Measurements from ENCODE around the gene RASSF5.

DNA sequence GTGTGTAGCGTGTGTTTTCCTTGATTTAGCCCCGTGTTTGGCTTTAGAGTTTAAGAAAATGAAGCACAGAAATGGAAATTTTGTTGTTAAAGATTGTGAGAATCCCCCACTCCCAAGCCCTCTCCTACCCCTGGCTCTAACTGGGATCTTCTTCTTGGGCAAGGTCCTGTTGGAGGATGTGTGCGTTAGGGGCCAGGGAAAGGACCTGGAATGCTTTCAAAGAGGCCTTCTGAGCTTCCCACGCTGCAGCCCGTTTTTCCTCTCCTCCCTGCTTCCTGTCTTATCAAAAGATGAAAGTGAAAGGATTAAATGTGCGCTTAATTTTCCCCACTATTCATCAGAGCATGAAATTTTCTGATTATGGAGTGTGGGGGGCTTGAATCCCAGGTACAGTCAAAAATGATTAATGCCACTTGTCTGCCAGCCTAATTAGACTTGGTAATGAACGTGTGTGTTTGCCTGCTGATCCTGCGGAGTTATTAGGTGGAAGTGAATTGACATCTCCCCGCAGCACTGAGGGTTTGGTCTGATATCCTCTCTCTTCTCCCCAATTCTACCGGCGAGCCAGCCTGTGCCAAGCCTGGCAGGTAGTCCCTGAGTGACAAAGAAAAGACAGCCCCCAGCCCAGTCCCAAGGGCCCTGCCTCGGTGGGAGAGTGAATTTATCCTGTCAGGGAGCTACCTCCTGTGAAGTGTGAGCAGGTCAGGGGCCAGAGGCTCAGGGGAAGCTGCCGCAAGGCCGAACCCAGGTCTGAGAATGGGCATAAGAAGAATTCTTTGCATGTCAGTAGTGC is 4.9 kb downstream of the RASSF5 start:
- TF ChIP-seq, protein P1, sequence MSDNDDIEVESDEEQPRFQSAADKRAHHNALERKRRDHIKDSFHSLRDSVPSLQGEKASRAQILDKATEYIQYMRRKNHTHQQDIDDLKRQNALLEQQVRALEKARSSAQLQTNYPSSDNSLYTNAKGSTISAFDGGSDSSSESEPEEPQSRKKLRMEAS (IDR thresholded peaks at IDR 0.05) = no peak
- no peak for TF ChIP-seq YY1 (IDR thresholded peaks at IDR 0.05)
- TF ChIP-seq, protein P2, sequence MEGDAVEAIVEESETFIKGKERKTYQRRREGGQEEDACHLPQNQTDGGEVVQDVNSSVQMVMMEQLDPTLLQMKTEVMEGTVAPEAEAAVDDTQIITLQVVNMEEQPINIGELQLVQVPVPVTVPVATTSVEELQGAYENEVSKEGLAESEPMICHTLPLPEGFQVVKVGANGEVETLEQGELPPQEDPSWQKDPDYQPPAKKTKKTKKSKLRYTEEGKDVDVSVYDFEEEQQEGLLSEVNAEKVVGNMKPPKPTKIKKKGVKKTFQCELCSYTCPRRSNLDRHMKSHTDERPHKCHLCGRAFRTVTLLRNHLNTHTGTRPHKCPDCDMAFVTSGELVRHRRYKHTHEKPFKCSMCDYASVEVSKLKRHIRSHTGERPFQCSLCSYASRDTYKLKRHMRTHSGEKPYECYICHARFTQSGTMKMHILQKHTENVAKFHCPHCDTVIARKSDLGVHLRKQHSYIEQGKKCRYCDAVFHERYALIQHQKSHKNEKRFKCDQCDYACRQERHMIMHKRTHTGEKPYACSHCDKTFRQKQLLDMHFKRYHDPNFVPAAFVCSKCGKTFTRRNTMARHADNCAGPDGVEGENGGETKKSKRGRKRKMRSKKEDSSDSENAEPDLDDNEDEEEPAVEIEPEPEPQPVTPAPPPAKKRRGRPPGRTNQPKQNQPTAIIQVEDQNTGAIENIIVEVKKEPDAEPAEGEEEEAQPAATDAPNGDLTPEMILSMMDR (IDR thresholded peaks at IDR 0.05; ENCODE audit: low read depth, low read length, missing input control) = no peak
- TF ChIP-seq, protein P3, sequence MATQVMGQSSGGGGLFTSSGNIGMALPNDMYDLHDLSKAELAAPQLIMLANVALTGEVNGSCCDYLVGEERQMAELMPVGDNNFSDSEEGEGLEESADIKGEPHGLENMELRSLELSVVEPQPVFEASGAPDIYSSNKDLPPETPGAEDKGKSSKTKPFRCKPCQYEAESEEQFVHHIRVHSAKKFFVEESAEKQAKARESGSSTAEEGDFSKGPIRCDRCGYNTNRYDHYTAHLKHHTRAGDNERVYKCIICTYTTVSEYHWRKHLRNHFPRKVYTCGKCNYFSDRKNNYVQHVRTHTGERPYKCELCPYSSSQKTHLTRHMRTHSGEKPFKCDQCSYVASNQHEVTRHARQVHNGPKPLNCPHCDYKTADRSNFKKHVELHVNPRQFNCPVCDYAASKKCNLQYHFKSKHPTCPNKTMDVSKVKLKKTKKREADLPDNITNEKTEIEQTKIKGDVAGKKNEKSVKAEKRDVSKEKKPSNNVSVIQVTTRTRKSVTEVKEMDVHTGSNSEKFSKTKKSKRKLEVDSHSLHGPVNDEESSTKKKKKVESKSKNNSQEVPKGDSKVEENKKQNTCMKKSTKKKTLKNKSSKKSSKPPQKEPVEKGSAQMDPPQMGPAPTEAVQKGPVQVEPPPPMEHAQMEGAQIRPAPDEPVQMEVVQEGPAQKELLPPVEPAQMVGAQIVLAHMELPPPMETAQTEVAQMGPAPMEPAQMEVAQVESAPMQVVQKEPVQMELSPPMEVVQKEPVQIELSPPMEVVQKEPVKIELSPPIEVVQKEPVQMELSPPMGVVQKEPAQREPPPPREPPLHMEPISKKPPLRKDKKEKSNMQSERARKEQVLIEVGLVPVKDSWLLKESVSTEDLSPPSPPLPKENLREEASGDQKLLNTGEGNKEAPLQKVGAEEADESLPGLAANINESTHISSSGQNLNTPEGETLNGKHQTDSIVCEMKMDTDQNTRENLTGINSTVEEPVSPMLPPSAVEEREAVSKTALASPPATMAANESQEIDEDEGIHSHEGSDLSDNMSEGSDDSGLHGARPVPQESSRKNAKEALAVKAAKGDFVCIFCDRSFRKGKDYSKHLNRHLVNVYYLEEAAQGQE (IDR thresholded peaks at IDR 0.05) = no peak
- peak in 1 of 2 donors; percentile 6 for TF ChIP-seq RXRA (IDR thresholded peaks at IDR 0.05)
- no peak for TF ChIP-seq EGR1 (IDR thresholded peaks at IDR 0.05; ENCODE audit: low read depth in 2 of 2)
- TF ChIP-seq HNF4A (conservative IDR thresholded peaks at IDR 0.05) = no peak
- TF ChIP-seq SP1 (IDR thresholded peaks at IDR 0.05) = no peak
